ENCODE measurements around the gene ACTG1. TPM values are rescaled to one million over a fixed set of nuclear protein-coding genes. Genes with fewer than 3 reads are reported as not detected.

The ACTG1 gene
- total RNA-seq, 1 donor from 2014 or later, result 342 TPM

DNA sequence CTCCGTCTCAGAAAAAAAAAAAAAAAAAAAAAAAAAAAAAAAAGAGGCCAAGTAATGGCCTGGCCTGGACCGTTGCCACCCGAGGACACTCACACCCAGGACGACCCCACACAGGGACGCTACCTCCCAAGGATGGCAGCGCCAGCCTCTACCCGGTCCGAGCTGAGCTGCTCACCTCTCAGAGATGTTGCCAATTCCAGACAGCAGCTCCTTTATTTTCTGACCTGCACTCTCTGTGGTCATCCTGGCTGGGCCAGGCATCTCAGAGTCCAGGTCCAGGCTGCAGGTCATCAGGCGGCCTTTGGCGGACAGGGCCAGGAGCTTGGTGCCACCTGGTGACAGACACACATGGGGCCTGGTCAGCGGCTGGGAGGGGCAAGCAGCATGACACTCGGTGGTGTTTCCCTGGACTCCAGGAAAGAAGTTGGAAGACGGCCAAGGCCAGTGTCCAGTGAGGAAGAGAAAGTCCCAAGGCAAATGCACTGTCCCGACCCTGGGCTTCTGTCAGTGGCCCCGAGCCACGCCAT lies 36.5 kb upstream of the ACTG1 start:
- peaks cover 56% of the 10 kb centered on the region for H3K36me3 ChIP-seq
- H3K4me3 ChIP-seq, result no peak overlapping the region
- TF ChIP-seq CTCF (IDR thresholded peaks at IDR 0.05; ENCODE audit: borderline replicate concordance), result no peak

DNA sequence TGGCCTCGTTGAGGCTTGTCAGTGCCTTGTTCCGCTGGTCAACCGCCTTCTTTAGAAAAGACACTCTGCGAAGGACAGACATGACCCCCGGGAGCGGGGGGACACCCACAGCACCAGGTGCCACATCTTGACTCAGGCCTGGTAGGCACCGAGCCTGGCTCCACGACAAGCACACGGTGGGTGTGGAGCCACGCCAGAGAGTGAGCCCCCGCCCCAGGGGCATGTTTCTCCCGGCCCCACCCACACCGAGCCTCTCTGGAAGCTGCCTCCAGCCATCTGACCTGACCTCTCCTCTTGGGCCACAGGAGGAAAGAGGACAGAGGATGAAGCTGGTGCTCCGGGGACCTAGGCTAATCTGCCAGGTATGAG lies 35.0 kb upstream of the ACTG1 start:
- H3K36me3 ChIP-seq, result peaks cover 69% of the 10 kb centered on the region

More for the DNA sequence above, 36.5 kb upstream of the ACTG1 start:
- no peak for DNase-seq
- no peak overlapping the region for H3K27ac ChIP-seq (replicated peaks)
- peaks cover 36% of the 10 kb centered on the region for H3K4me1 ChIP-seq
- intact Hi-C loops (cut with micrococcal nuclease), result no loop called here
- H3K27me3 ChIP-seq (ENCODE audit: low read depth), result no peaks in the 10 kb centered on the region
- no peaks in the 10 kb centered on the region for H3K9me3 ChIP-seq (replicated peaks)

GRCh38 chr17:81546906-81547613 lies 34.5 kb upstream of the ACTG1 start:
- peaks cover 74% of the 10 kb centered on the region for H3K36me3 ChIP-seq
- DNase-seq, result no peak
- H3K27ac ChIP-seq (replicated peaks), result no peak overlapping the region
- H3K4me3 ChIP-seq, result no peak overlapping the region
- intact Hi-C loops (cut with micrococcal nuclease), result no loop called here
- no peaks in the 10 kb centered on the region for H3K27me3 ChIP-seq (ENCODE audit: low read depth)
- no peak for TF ChIP-seq CTCF (IDR thresholded peaks at IDR 0.05; ENCODE audit: borderline replicate concordance)
- no peaks in the 10 kb centered on the region for H3K9me3 ChIP-seq (replicated peaks)
- H3K4me1 ChIP-seq, result peaks cover 34% of the 10 kb centered on the region

More for the DNA sequence above, 35.0 kb upstream of the ACTG1 start:
- peaks cover 36% of the 10 kb centered on the region for H3K4me1 ChIP-seq
- no peak for DNase-seq
- H3K4me3 ChIP-seq, result no peak overlapping the region
- H3K27me3 ChIP-seq (ENCODE audit: low read depth), result no peaks in the 10 kb centered on the region
- TF ChIP-seq CTCF (IDR thresholded peaks at IDR 0.05; ENCODE audit: borderline replicate concordance), result no peak
- H3K27ac ChIP-seq (replicated peaks), result no peak overlapping the region
- no peaks in the 10 kb centered on the region for H3K9me3 ChIP-seq (replicated peaks)
- intact Hi-C loops (cut with micrococcal nuclease), result no loop called here

DNA sequence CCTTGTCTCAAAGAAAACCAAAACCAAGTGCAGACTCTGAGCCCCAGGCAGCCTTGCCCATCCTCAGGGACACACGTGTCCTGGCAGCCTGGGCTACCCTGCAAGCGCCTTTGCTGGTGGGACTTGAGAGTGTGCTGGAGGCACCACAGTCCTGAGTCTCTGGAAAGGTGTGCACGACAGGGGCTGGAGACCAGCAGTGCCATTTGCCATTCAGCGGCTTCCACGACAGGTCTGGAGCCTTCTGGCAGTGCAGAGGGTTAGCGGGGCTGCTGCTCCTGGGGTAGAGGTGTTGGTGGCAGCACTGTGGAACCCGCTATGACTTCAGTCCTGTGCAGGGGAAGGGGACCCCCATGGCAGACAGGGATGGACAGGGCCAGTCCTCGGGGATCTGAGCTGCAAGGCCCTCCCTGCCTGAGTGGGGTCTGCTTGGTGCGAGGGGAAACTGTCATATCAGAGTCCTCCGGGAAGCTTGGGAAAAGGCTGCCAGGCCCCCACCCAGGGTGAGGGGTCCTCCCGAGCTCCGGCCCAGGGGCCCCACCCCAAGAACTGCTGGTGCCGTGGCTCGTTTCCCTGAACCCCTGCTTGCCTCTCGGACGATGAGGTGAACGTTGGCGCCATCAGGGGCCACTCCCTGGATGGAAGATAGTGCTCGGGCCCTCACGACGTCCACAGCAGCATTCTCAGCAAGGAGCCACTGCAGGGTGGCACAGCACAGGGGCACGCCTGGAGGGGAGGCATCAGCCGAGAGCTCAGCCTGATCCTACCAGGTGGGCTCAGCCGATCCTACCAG lies 32.8 kb upstream of the ACTG1 start:
- intact Hi-C loops (cut with micrococcal nuclease), result no loop called here

More for the DNA sequence above, 32.8 kb upstream of the ACTG1 start:
- Histone ChIP-seq H3K27ac (replicated peaks) (no peak overlapping the region), H3K27me3 (ENCODE audit: low read depth) (no peaks in the 10 kb centered on the region), H3K4me3 (no peak overlapping the region), H3K36me3 (peaks cover 84% of the 10 kb centered on the region), H3K9me3 (replicated peaks) (no peaks in the 10 kb centered on the region), H3K4me1 (peaks cover 19% of the 10 kb centered on the region)
- TF ChIP-seq CTCF (IDR thresholded peaks at IDR 0.05; ENCODE audit: borderline replicate concordance), result no peak
- no peak for DNase-seq

Measured in left ventricle myocardium inferior (tissue), 1 donor.